ENCODE results near the gene FAM168A.
A peak's percentile ranks its signal among the peaks of the same experiment; 100 is the strongest.

FAM168A gene

DNA sequence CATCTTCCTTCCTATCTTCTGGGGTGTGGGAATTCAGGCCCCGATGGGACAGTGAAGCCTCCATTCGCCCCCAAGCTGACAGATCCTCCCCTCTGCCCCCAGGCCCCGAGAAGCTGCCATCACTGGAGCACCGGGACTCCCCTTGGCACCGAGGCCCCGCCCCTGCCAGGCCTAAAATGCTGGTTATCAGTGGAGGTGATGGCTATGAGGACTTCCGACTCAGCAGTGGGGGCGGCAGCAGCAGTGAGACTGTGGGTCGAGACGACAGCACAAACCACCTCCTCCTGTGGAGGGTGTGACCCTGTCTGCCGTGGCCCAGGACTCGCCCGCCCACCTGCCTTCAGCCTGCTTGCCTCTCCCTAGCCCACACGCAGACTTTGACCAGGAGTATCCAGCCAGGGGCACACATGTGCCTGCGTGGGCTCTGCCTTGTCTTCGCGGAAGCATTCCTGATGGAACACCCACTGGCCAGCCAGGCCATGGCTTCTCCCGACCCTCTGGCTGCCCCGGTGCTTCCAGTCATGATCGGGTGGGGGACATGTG, 230.4 kb downstream of the FAM168A start:
- DNase-seq (ENCODE audit: low read depth in 3 of 3) = no peak

- DNase-seq (ENCODE audit: low read depth in 3 of 3) = no peak
Observed at GRCh38 chr11:73366953-73367352, 231.0 kb downstream of the FAM168A start.

- no peak for DNase-seq (ENCODE audit: low read depth in 3 of 3)
Observed at GRCh38 chr11:73366265-73366610, 231.7 kb downstream of the FAM168A start.

GRCh38 chr11:73365352-73366264, 232.3 kb downstream of the FAM168A start:
- no peak for DNase-seq (ENCODE audit: low read depth in 3 of 3)

GRCh38 chr11:73363147-73363546, 234.8 kb downstream of the FAM168A start:
- no peak for DNase-seq (ENCODE audit: low read depth in 3 of 3)

DNA sequence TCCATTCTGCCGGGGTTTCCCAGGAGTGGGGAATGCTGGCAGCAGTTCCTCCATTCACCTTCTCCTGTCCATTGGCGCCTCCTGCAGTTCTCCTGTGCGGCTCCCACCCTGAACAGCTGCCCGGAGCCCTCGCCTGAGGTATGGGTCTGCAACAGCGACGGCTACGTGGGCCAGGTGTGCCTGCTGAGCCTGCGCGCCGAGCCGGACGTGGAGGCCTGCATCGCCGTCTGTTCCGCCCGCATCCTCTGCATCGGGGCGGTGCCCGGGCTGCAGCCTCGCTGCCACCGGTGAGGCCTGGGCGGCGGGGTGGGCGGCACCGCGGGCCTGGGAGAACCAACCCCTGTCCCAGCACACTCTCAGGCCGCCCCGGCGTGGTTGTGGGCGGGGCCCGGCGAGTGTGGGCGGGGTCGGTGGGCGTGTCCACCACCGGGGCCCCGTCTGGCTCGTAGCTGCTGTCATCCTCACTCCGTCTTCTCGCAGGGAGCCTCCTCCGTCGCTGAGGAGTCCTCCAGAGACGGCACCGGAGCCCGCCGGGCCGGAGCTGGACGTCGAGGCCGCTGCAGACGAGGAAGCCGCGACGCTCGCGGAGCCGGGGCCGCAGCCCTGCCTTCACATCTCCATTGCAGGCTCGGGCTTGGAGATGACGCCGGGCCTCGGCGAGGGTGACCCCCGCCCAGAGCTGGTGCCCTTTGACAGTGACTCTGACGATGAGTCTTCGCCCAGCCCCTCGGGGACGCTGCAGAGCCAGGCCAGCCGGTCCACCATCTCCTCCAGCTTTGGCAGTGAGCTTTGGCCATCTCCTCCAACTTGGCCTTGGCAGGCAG, 235.7 kb downstream of the FAM168A start:
- no peak for DNase-seq (ENCODE audit: low read depth in 3 of 3)

- DNase-seq (ENCODE audit: low read depth in 3 of 3) = no peak
Observed at GRCh38 chr11:73360743-73361369, 237.1 kb downstream of the FAM168A start.

DNA sequence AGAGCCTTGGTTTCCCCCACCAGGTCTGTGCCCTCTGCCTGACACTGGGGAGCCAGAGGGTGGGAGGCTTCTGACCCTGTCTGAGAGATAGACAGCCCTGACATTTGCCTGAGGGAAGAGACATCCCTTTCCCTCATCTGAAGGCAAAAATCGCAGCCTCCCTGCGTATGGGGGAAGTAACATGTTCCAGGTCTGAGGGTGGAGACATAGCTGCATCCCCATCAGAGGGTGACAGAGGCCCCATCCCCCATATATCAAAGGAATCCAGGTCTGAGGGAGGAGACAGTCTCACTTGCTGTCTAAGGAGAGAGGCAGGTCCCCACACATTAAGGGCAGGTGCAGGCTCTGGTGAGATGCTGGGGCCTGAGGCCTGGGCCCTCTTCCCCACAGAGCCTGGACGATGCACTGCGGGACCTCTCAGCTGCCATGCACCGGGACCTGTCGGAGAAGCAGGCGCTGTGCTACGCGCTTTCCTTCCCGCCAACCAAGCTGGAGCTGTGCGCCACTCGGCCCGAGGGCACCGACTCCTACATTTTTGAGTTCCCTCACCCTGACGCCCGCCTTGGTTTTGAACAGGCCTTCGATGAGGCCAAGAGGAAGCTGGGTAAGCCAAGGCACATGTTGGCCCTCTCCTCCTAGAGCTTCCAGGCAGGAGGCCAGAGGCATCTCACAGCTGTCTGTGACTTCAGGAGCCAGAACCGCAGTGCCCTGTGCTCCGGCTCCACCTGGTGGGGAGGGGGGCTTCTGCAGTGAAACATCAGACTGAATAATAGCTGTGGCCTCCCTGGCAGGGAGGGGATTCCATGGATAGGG, 237.8 kb downstream of the FAM168A start:
- DNase-seq (ENCODE audit: low read depth in 3 of 3) = no peak

- DNase-seq (ENCODE audit: low read depth in 3 of 3) = no peak
Observed at GRCh38 chr11:73359341-73359740, 238.6 kb downstream of the FAM168A start.

- DNase-seq (ENCODE audit: low read depth in 3 of 3) = no peak
Observed at GRCh38 chr11:73358071-73358470, 239.8 kb downstream of the FAM168A start.

DNA sequence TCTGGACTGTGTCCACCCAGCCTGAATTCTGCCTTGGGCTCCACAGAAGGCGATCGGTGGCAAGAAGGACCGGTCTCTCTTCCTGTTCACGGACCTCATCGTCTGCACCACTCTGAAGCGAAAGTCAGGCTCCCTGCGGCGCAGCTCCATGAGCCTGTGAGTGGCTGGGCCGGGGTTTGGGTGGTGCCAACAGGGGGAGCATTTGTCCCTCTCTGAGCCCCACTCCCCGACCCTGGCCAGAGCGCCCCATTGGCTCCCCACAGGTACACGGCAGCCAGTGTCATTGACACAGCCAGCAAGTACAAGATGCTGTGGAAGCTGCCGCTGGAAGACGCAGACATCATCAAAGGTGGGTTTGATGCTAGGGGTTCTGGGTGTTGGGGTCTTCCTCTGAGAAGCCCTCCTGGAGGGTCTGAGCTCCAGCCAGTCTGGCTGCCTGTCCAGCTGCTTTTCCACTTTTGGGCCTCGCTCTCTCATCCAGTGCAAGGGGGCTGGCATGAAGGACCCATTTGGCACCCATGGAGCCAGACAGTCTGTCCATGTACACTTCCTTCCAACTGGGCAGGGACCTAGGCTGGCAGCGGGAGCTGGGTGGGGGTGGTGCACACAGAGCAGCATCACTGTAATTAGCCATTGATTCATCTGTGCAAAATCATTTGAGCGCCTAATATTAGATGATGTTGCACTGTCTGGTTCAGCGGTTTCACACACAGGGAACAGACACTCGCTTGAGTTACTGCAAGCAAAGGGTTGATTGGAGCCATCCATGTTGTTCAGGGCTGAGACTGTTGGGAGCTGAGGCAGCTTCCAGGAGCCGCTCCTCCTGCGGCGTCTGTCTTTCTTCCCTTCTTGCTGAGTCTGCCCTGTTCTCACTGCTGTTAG, 240.7 kb downstream of the FAM168A start:
- no peak for DNase-seq (ENCODE audit: low read depth in 3 of 3)

DNA sequence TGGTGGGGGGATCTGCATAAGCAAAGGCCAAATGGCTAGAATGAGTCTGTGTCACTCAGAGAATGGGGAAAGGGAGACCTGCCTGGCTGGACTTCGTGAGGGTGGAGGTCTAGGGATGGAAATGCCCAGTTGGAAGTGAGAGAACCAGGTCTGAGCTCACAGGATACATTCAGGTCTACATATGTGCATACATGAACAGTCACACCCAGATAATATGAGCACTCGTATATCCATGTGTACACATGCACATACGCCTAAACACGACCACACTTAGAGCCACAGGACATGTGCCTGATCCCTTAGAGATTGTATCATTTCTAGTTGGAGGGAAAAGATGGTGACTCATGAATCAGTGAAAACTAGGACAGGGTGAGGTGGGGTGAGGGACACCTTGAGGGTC, 242.8 kb downstream of the FAM168A start:
- no peak for DNase-seq (ENCODE audit: low read depth in 3 of 3)

- DNase-seq (ENCODE audit: low read depth in 3 of 3) = no peak
Observed at GRCh38 chr11:73353422-73353821, 244.5 kb downstream of the FAM168A start.

GRCh38 chr11:73350908-73351636, 246.8 kb downstream of the FAM168A start:
- DNase-seq (ENCODE audit: low read depth in 3 of 3) = peak; percentile 27 to 41 (median 31)
